OCI-LY7 (cell line): Measurements from ENCODE around the gene CAMSAP2. TPM values are rescaled to one million over a fixed set of nuclear protein-coding genes. Genes with fewer than 3 reads are reported as not detected.

Experiments
- BruUV-seq: library from RNA; stranded (reverse); fragments of 400-500 nt; replicated peaks from 2 replicates; lab custom pipeline; 2021; lab: Mats Ljungman, UMichigan
- CTCF ChIA-PET: fragments of 300-600 bp; sonication (Branson Sonifier 250); formaldehyde crosslinking; loops from one replicate; lab custom pipeline; 2022; ENCODE audit warnings: antibody characterized with exemption; ENCODE audit not compliant: unreplicated experiment; lab: Charles Lee
- POLR2A ChIA-PET: fragments of 300-600 bp; sonication (Branson Sonifier 250); formaldehyde crosslinking; loops from one replicate; lab custom pipeline; 2022; ENCODE audit warnings: antibody characterized with exemption; lab: Charles Lee
- DNase-seq: peaks from one replicate; pipeline ENCODE4 v3.0.0-alpha.2; 2015; ENCODE audit warnings: low spot score
- H2AFZ ChIP-seq: fragments of 200-600 bp; sonication (generic), shearing (Covaris generic); 2 replicates; pipeline ENCODE4 v1.6.1; 2014; ENCODE audit warnings: mild to moderate bottlenecking, antibody characterized with exemption, low read length, moderate library complexity
- H3K27ac ChIP-seq: fragments of 200-600 bp; sonication (generic); 2 replicates; pipeline ENCODE4 v1.5.1; 2014; ENCODE audit warnings: mixed run types, low read depth, mild to moderate bottlenecking, moderate library complexity, low read length, inconsistent platforms; ENCODE audit not compliant: poor library complexity, severe bottlenecking
- H3K36me3 ChIP-seq: fragments of 200-600 bp; sonication (generic); 2 replicates; pipeline ENCODE4 v1.6.1; 2014; ENCODE audit warnings: mild to moderate bottlenecking, antibody characterized with exemption, low read length, moderate library complexity, mixed read lengths; ENCODE audit not compliant: insufficient read depth
- H3K4me1 ChIP-seq: fragments of 200-600 bp; sonication (generic); 2 replicates; pipeline ENCODE4 v1.5.1; 2014; ENCODE audit warnings: mild to moderate bottlenecking, low read length; ENCODE audit not compliant: insufficient read depth, poor library complexity, severe bottlenecking
- H3K4me2 ChIP-seq: fragments of 200-600 bp; sonication (generic); 2 replicates; pipeline ENCODE4 v1.6.1; 2014; ENCODE audit warnings: mild to moderate bottlenecking, low read length
- H3K4me3 ChIP-seq: fragments of 200-600 bp; sonication (generic); 2 replicates; pipeline ENCODE4 v1.5.1; 2014; ENCODE audit warnings: mild to moderate bottlenecking, low read depth, low read length; ENCODE audit not compliant: poor library complexity, severe bottlenecking
- H3K79me2 ChIP-seq: fragments of 200-600 bp; sonication (generic); 2 replicates; pipeline ENCODE4 v1.6.1; 2016; ENCODE audit warnings: low read depth, mild to moderate bottlenecking, low read length, moderate library complexity, mixed read lengths; ENCODE audit not compliant: insufficient read depth
- H3K9me2 ChIP-seq: fragments of 200-600 bp; sonication (generic); 2 replicates; pipeline ENCODE4 v1.6.1; 2016; ENCODE audit warnings: mild to moderate bottlenecking, low read length, mixed read lengths; ENCODE audit not compliant: insufficient read depth
- H3K9me3 ChIP-seq: fragments of 200-600 bp; sonication (generic); 2 replicates; pipeline ENCODE4 v1.6.1; 2014; ENCODE audit warnings: mild to moderate bottlenecking, mixed run types, low read length, mixed read lengths
- H4K20me1 ChIP-seq: fragments of 200-600 bp; sonication (generic); 2 replicates; pipeline ENCODE4 v1.6.1; 2014; ENCODE audit warnings: mild to moderate bottlenecking, antibody characterized with exemption, low read length, moderate library complexity, mixed read lengths; ENCODE audit not compliant: insufficient read depth
- EZH2phosphoT487 ChIP-seq: fragments of 200-600 bp; sonication (generic); IDR thresholded peaks from 2 replicates; pipeline ENCODE4 v1.6.1; 2018; ENCODE audit warnings: low read depth, borderline replicate concordance, mild to moderate bottlenecking, mixed run types, antibody characterized with exemption, low read length, moderate library complexity, mixed read lengths
- intact Hi-C: fragments of 100-400 bp; cut with micrococcal nuclease; formaldehyde crosslinking; loops from one replicate; pipeline ENCODE4 v1.10.0; 2022; ENCODE audit not compliant: unreplicated experiment
- total RNA-seq, 2 experiments: library from RNA; depleted of rRNA in 1 of 2; stranded (reverse); fragments of >200 nt in 1 of 2; shearing (Covaris generic) in 1 of 2; gene quantifications; 2 replicates each; pipeline ENCODE4 v1.2.3, GENCODE V29; 2014 to 2022
- TF ChIP-seq, protein P1 (sequence below): fragments of 200-600 bp; sonication (generic); conservative IDR thresholded peaks from 2 replicates; pipeline ENCODE4 v1.5.1; 2014; ENCODE audit warnings: mild to moderate bottlenecking, antibody characterized with exemption, low read length, moderate library complexity, mixed read lengths

CAMSAP2 gene
- total RNA-seq, 2 experiments from 2014 or later = 9.2 to 14.9 TPM

DNA sequence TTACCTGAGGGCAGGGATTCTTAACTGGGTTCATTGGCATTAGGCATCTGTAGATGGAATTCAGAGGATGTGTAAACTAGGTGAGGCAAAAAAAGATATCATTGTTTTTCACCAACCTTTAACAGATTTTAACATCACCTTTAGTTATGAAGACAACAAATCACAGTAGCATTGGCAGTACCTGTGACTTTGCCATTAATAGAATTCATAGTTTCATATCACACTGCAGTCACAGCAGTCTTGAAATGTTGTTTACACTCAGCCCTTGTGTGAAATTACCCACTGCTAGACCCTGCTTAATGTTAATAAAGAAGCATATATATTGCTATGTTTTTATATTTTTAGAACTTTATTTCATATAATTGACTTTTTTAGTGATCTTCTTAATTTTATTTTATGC lies 154.3 kb downstream of the CAMSAP2 start:
- Histone ChIP-seq H3K79me2 (no peaks in the 10 kb centered on the region), H3K4me1 (peaks cover 5% of the 10 kb centered on the region), H3K4me3 (no peak overlapping the region), H4K20me1 (no peaks in the 10 kb centered on the region), H3K27ac (no peak overlapping the region), H3K9me3 (no peaks in the 10 kb centered on the region), H2AFZ (no peak overlapping the region), H3K4me2 (no peak overlapping the region), H3K9me2 (no peaks in the 10 kb centered on the region), H3K36me3 (no peaks in the 10 kb centered on the region)
- no TSS peak for BruUV-seq
- no peak for DNase-seq
- POLR2A ChIA-PET = no interaction called here
- CTCF ChIA-PET = no interaction called here
- intact Hi-C loops = no loop called here
- TF ChIP-seq, protein P1, sequence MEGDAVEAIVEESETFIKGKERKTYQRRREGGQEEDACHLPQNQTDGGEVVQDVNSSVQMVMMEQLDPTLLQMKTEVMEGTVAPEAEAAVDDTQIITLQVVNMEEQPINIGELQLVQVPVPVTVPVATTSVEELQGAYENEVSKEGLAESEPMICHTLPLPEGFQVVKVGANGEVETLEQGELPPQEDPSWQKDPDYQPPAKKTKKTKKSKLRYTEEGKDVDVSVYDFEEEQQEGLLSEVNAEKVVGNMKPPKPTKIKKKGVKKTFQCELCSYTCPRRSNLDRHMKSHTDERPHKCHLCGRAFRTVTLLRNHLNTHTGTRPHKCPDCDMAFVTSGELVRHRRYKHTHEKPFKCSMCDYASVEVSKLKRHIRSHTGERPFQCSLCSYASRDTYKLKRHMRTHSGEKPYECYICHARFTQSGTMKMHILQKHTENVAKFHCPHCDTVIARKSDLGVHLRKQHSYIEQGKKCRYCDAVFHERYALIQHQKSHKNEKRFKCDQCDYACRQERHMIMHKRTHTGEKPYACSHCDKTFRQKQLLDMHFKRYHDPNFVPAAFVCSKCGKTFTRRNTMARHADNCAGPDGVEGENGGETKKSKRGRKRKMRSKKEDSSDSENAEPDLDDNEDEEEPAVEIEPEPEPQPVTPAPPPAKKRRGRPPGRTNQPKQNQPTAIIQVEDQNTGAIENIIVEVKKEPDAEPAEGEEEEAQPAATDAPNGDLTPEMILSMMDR = no peak
- no peak for TF ChIP-seq EZH2phosphoT487

DNA sequence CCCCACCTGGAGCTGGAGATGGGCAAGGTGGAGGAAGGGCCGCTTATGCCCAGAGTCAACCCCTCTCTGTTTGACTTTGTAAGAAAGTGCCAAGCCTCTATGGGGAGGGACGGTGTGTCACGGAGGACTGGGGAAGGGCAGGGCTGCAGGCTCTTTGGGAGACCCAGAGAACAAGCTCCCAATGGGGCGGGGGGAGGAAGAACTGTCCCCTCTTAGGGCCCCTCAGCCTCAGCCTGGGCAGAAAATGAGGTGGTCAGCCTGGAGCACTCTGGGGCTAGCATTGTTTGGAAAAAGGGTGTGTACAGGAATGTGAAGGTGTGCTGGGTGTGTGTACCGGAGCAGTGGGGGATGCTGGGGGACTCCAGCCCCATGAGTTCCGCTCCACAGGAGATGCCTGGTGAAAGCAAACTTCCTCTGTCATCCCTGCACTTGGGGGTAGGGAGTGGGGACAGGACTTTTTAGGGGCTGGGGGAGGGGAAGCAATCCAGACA lies 154.8 kb downstream of the CAMSAP2 start:
- Histone ChIP-seq H3K79me2 (no peaks in the 10 kb centered on the region), H3K4me2 (no peak overlapping the region), H3K9me2 (no peaks in the 10 kb centered on the region), H2AFZ (no peak overlapping the region), H4K20me1 (no peaks in the 10 kb centered on the region), H3K4me3 (no peak overlapping the region), H3K27ac (no peak overlapping the region), H3K9me3 (no peaks in the 10 kb centered on the region), H3K4me1 (peaks cover under 1% of the 10 kb centered on the region), H3K36me3 (no peaks in the 10 kb centered on the region)
- TF ChIP-seq, protein P1 = no peak
- TF ChIP-seq EZH2phosphoT487 = no peak
- POLR2A ChIA-PET = no interaction called here
- no TSS peak for BruUV-seq
- CTCF ChIA-PET = no interaction called here
- intact Hi-C loops = no loop called here
- no peak for DNase-seq

DNA sequence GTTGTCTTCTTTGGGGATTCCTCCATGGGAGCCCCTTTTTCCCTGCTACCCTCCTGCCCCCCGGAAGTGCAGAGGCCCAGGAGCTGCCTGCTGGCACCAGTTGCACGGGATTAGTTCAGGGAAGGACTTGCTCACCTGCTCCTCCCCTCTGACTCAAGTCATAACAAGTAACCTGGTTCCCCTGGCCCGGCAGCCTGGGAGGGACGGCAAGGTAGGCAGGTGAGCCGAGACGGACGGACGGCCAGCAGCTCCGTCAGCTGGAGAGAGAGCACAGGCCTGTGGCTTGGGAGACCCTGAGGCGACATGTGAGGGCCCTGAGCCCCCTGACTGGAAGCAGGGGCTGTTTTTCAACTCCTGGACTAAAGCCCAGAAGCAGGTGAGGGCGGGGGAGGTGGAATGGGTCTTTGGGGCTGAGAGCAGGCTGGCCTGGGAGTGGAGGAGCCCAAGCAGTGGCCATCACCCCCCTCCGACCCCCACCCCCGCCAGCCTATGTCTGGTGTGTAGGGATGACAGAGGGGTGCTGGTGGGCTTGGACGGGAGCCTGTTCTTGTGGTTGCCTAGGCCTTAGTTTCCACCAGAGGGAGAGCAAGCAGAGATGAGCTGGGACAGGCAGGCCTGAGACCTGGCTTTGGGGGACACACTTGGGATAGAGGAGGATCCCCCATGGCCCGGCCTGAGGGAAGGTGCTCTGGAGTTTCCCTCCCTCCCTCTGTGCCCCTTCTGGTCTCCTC lies 156.2 kb downstream of the CAMSAP2 start, which contains the start of gene INAVA:
INAVA (plus strand) TSS at position 189 of the 731 bp plus-strand sequence. CDS start 3,501 bp downstream, outside the sequence.
- no peak within 1 kb of the TSS for H3K4me3 ChIP-seq
- no peaks in the 10 kb centered on the region for H3K36me3 ChIP-seq
- no TSS peak for BruUV-seq
- no peak within 1 kb of the TSS for H2AFZ ChIP-seq
- ChIA-PET POLR2A (interaction anchor here (0.6 to 0.7 kb wide), 2 partner anchors 21 to 444 kb away, joined by 3 to 5 read pairs; no protein-coding TSS in a partner anchor), CTCF (no interaction called here)
- intact Hi-C loops = no loop called here
- TF ChIP-seq EZH2phosphoT487 = no peak
- TF ChIP-seq, protein P1 = no peak
- no peaks in the 10 kb centered on the region for H3K4me1 ChIP-seq
- H3K9me2 ChIP-seq = no peaks in the 10 kb centered on the region
- no peaks in the 10 kb centered on the region for H3K9me3 ChIP-seq
- H3K4me2 ChIP-seq = no peak within 1 kb of the TSS
- no peaks in the 10 kb centered on the region for H4K20me1 ChIP-seq
- H3K79me2 ChIP-seq = no peaks in the 10 kb centered on the region
- H3K27ac ChIP-seq = no peak within 1 kb of the TSS
- DNase-seq = no peak
